Endothelial cell of umbilical vein (primary cell): ENCODE measurements around the gene KLHL10. TPM values are rescaled to one million over a fixed set of nuclear protein-coding genes. Genes with fewer than 3 reads are reported as not detected.
"Not testable (repeated sequence)": the region's sequence is repeated elsewhere in the genome, so short reads cannot be mapped to it uniquely, and the experiment has no call there.

ENCODE experiments used
- BruUV-seq: library from RNA; stranded (reverse); fragments of 400-500 nt; replicated peaks from 2 replicates; lab custom pipeline; 2021; lab: Mats Ljungman, UMichigan
- CTCF ChIA-PET: fragments of 300-600, 350-600 bp; sonication (Branson Sonifier 250); formaldehyde crosslinking; loops from one replicate; lab custom pipeline; 2021; ENCODE audit warnings: antibody characterized with exemption, inconsistent platforms; lab: Charles Lee
- POLR2A ChIA-PET: fragments of 300-600, 350-600 bp; sonication (Branson Sonifier 250); formaldehyde crosslinking; loops from one replicate; lab custom pipeline; 2021; ENCODE audit warnings: antibody characterized with exemption, inconsistent platforms; lab: Charles Lee
- DNase-seq: peaks from one replicate; pipeline ENCODE4 v3.0.0-alpha.2; 2011; ENCODE audit warnings: low read depth, low spot score
- FAIRE-seq: peaks from 2 replicates; lab custom pipeline; 2011; peaks lifted over from hg19 to GRCh38; lab: Jason Lieb, UNC
- H2AFZ ChIP-seq: 2 replicates; pipeline ENCODE4 v1.6.0; 2012; ENCODE audit warnings: low read depth, low read length, control low read depth, inconsistent platforms
- H3K27ac ChIP-seq: 2 replicates; pipeline ENCODE4 v1.5.1; 2011; ENCODE audit warnings: low read depth, mild to moderate bottlenecking, control low read depth, low read length, moderate library complexity; ENCODE audit not compliant: insufficient read depth
- H3K27me3 ChIP-seq, 2 experiments: 2 replicates each; pipeline versions ENCODE4 v1.6.0 to v1.6.1; 2011; ENCODE audit warnings: low read length in 2 of 2, mixed read lengths in 1 of 2; ENCODE audit not compliant: control insufficient read depth in 2 of 2, insufficient read depth in 2 of 2
- H3K36me3 ChIP-seq, 2 experiments: 2 replicates in 1 of 2; 3 replicates in 1 of 2; pipeline ENCODE4 v1.5.1; 2011; ENCODE audit warnings: low read length in 2 of 2, mild to moderate bottlenecking in 1 of 2, moderate library complexity in 1 of 2; ENCODE audit not compliant: control insufficient read depth in 2 of 2, insufficient read depth in 2 of 2; ENCODE audit errors: extremely low read depth in 1 of 2
- H3K4me1 ChIP-seq: 3 replicates; pipeline ENCODE4 v1.5.1; 2011; ENCODE audit warnings: mild to moderate bottlenecking, low read length; ENCODE audit not compliant: control insufficient read depth, insufficient read depth; ENCODE audit errors: extremely low read depth
- H3K4me2 ChIP-seq: 2 replicates; pipeline ENCODE4 v1.6.1; 2011; ENCODE audit warnings: low read length, control low read depth, mixed read lengths; ENCODE audit not compliant: insufficient read depth
- H3K4me3 ChIP-seq, 3 experiments: fragments of 200-600 bp in 1 of 3; sonication (generic), shearing (Covaris generic) in 1 of 3; replicated peaks in 1 of 3; 2 replicates each; pipeline ENCODE4 v1.5.1; 2011 to 2016; ENCODE audit warnings: control low read depth in 3 of 3, low read length in 3 of 3, mild to moderate bottlenecking in 2 of 3, inconsistent platforms in 1 of 3, low read depth in 1 of 3, moderate library complexity in 1 of 3; ENCODE audit not compliant: insufficient read depth in 1 of 3
- H3K79me2 ChIP-seq: 2 replicates; pipeline ENCODE4 v1.6.0; 2012; ENCODE audit warnings: low read length, inconsistent platforms; ENCODE audit not compliant: control insufficient read depth, insufficient read depth
- H3K9ac ChIP-seq: replicated peaks from 2 replicates; pipeline ENCODE3; 2011; ENCODE audit warnings: low read length, control low read depth; ENCODE audit not compliant: insufficient read depth; ENCODE audit errors: extremely low read depth
- H3K9me1 ChIP-seq: replicated peaks from 3 replicates; pipeline ENCODE4 v1.6.0; 2011; ENCODE audit warnings: mild to moderate bottlenecking, low read length; ENCODE audit not compliant: control insufficient read depth, insufficient read depth; ENCODE audit errors: extremely low read depth
- H3K9me3 ChIP-seq: replicated peaks from 2 replicates; pipeline ENCODE4 v1.5.1; 2012; ENCODE audit warnings: low read length, inconsistent platforms; ENCODE audit not compliant: control insufficient read depth, insufficient read depth
- H4K20me1 ChIP-seq: replicated peaks from 2 replicates; pipeline ENCODE3; 2011; ENCODE audit warnings: mild to moderate bottlenecking, low read length; ENCODE audit not compliant: control insufficient read depth, insufficient read depth; ENCODE audit errors: extremely low read depth
- FOS ChIP-seq: IDR thresholded peaks from 2 replicates; pipeline ENCODE4 v1.6.1; 2011; ENCODE audit warnings: mild to moderate bottlenecking, low read length, moderate library complexity, borderline replicate concordance; ENCODE audit not compliant: insufficient read depth
- GATA2 ChIP-seq: IDR thresholded peaks from 2 replicates; pipeline ENCODE4 v1.7.0; 2011; ENCODE audit warnings: low read depth, mild to moderate bottlenecking, moderate library complexity, mixed read lengths, low read length; ENCODE audit not compliant: insufficient read length, insufficient read depth
- JUN ChIP-seq: IDR thresholded peaks from 2 replicates; pipeline ENCODE4 v1.6.1; 2011; ENCODE audit warnings: borderline replicate concordance, low read depth; ENCODE audit not compliant: insufficient read length, insufficient read depth
- POLR2A ChIP-seq: IDR thresholded peaks from 2 replicates; pipeline ENCODE4 v1.6.1; 2012; ENCODE audit warnings: low read depth, mild to moderate bottlenecking, control low read depth, low read length
- dilution Hi-C: fragments of 300-500 bp; cut with MboI; formaldehyde crosslinking; loops from one replicate; pipeline ENCODE4 v1.15.0; 2019; ENCODE audit warnings: low sequenced_read_pairs; ENCODE audit not compliant: extremely low pct_ligation_motif_present
- intact Hi-C: fragments of 100-400 bp; cut with micrococcal nuclease; formaldehyde crosslinking; loops from one replicate; pipeline ENCODE4 v1.10.0; 2022
- polyA plus RNA-seq, 4 experiments: library from polyadenylated mRNA; depleted of rRNA in 3 of 4; stranded (reverse) in 3 of 4; unstranded in 1 of 4; fragments of >200 nt; gene quantifications; 2 replicates each; pipeline versions ENCODE4 v1.2.1 to v1.2.3, GENCODE V29; 2011 to 2012; ENCODE audit warnings: missing spikeins in 1 of 4
- total RNA-seq: library from RNA; stranded (reverse); gene quantifications from 2 replicates; pipeline ENCODE4 v1.2.3, GENCODE V29; 2021

The KLHL10 gene
- total and polyA plus RNA-seq, 2 donors (not counting 3 experiments of a cell fraction or from before 2014, with no cell fraction given), result 0.10 TPM; not detected in 1

DNA sequence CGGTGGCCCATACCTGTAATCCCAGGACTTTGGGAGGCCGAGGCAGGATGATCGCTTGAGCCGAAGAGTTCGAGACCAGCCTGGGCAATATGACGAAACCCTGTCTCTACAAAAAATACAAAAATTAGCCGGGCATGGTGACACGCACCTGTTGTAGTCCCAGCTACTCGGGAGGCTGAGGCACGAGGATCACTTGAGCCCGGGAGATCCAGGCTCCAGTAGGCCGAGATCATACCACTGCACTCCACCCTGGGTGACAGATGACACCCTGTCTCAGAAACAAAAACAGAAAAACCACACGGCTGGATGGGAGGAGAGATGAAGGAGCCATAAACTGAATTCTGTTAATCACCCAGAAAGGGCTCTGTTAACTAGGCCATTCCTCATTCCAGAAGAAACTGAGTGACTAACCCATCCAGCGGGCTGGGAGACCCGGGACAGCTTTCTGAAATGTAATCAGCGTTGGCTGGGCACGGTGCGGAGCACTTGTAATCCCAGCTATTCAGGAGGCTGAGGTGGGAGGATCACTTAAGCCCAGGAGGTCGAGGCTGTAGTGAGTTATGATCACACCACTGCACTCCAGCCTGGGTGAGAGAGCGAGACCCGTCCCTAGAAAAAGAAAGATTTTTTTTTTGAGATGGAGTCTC lies 952 bp upstream of the KLHL10 start:
- Histone ChIP-seq H3K9me1 (no peaks in the 10 kb centered on the region), H3K9ac (peak overlapping the region; percentile 34), H3K9me3 (no peaks in the 10 kb centered on the region), H3K4me2 (peak overlapping the region; percentile 87), H3K4me1 (peaks cover 5% of the 10 kb centered on the region), H3K4me3 (peak overlapping the region; percentile 62 to 80 (median 71)), H4K20me1 (no peaks in the 10 kb centered on the region), H3K27ac (no peak overlapping the region), H2AFZ (peak overlapping the region; percentile 100), H3K79me2 (peaks cover 3% of the 10 kb centered on the region), H3K36me3 (peaks cover 0 to 5% of the 10 kb centered on the region in 2 experiments), H3K27me3 (no peaks in the 10 kb centered on the region)
- POLR2A ChIA-PET, result interaction anchor here (0.7 kb wide), 1 partner anchor 114 kb away, joined by 3 read pairs; no protein-coding TSS in a partner anchor
- dilution Hi-C loops (no loop called here), intact Hi-C loops (no loop called here)
- no TSS peak for BruUV-seq
- DNase-seq (no peak), FAIRE-seq (peak; percentile 59)
- TF ChIP-seq GATA2 (no peak), JUN (no peak), POLR2A (no peak), FOS (no peak)
- CTCF ChIA-PET, result no interaction called here

DNA sequence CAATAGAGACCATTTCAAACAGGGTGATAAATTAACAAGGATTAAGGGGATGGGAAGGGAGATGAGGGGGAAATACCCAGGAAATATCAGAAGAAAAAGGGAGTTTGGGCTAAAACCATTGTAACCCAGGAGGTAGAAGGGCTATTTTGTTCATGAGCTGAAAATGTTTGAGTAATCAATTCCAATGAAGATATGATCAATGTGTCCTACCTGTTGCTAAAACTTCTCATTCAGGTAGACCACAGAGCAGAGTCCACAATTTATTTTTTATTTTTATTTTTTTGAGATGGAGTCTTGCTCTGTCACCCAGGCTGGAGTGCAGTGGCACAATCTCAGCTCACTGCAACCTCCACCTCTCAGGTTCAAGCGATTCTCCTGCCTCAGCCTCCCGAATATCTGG lies 1.8 kb downstream of the KLHL10 start:
- BruUV-seq, H3K9ac ChIP-seq, intact Hi-C loops, H3K79me2 ChIP-seq, DNase-seq, CTCF ChIA-PET, H3K4me1 ChIP-seq, H3K4me2 ChIP-seq, H3K27ac ChIP-seq, H2AFZ ChIP-seq, H3K9me3 ChIP-seq, dilution Hi-C loops, POLR2A ChIA-PET, FAIRE-seq, H3K9me1 ChIP-seq, H3K27me3 ChIP-seq, H4K20me1 ChIP-seq, H3K4me3 ChIP-seq, H3K36me3 ChIP-seq: not testable (repeated sequence)

DNA sequence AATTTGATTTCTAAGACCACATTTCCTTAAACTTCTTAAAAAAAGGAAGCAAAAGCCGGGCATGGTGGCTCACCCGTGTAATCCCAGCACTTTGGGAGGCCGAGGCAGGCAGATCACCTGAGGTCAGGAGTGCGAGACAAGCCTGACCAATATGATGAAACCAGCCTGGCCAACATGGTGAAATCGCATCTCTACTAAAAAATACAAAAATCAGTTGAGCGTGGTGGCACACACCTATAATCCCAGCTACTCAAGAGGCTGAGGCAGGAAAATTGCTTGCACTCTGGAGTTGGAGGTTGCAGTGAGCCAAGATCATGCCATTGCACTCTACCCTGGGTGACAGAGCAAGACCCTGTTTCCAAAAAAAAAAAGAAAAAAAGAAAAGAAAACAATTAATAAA lies 3.2 kb downstream of the KLHL10 start:
- H3K27me3 ChIP-seq, H2AFZ ChIP-seq, CTCF ChIA-PET, DNase-seq, BruUV-seq, H3K36me3 ChIP-seq, H3K9me3 ChIP-seq, H4K20me1 ChIP-seq, dilution Hi-C loops, H3K4me1 ChIP-seq, FAIRE-seq, H3K27ac ChIP-seq, H3K4me3 ChIP-seq, H3K9ac ChIP-seq, H3K4me2 ChIP-seq, H3K79me2 ChIP-seq, H3K9me1 ChIP-seq, intact Hi-C loops, POLR2A ChIA-PET: not testable (repeated sequence)
